NT2/D1 (cell line): ENCODE measurements around the gene HS6ST3.

Experiments
- DNase-seq: peaks from one replicate; pipeline ENCODE4 v3.0.0-alpha.2; 2011; ENCODE audit warnings: low read depth, low spot score
- H3K27me3 ChIP-seq: 2 replicates; pipeline ENCODE4 v1.6.0; 2011; ENCODE audit warnings: mild to moderate bottlenecking; ENCODE audit not compliant: insufficient read length, insufficient read depth
- H3K36me3 ChIP-seq: 2 replicates; pipeline ENCODE4 v1.6.1; 2011; ENCODE audit warnings: mild to moderate bottlenecking, low read length, mixed read lengths; ENCODE audit not compliant: insufficient read depth, insufficient read length
- H3K4me1 ChIP-seq: 2 replicates; pipeline ENCODE4 v1.5.1; 2011; ENCODE audit not compliant: insufficient read depth, insufficient read length
- H3K4me3 ChIP-seq: 2 replicates; pipeline ENCODE4 v1.5.1; 2011; ENCODE audit warnings: low read depth; ENCODE audit not compliant: insufficient read length
- H3K9ac ChIP-seq: 2 replicates; pipeline ENCODE4 v1.6.0; 2011; ENCODE audit warnings: low read depth; ENCODE audit not compliant: insufficient read length
- H3K9me3 ChIP-seq: 2 replicates; pipeline ENCODE4 v1.5.1; 2011; ENCODE audit warnings: mild to moderate bottlenecking, low read length; ENCODE audit not compliant: insufficient read depth
- SUZ12 ChIP-seq: IDR thresholded peaks from 2 replicates; pipeline ENCODE4 v1.6.1; 2011; ENCODE audit not compliant: insufficient read length, insufficient read depth; ENCODE audit errors: extremely low read depth
- YY1 ChIP-seq: IDR thresholded peaks from 2 replicates; pipeline ENCODE4 v1.6.1; 2011; ENCODE audit not compliant: insufficient read length, insufficient read depth
- ZNF274 ChIP-seq: IDR thresholded peaks from 2 replicates; pipeline ENCODE4 v1.6.1; 2011; ENCODE audit warnings: mild to moderate bottlenecking, low read depth, low read length

HS6ST3 gene

GRCh38 chr13:96661612-96662011 lies 571.7 kb downstream of the HS6ST3 start:
- TF ChIP-seq SUZ12 = no peak
- TF ChIP-seq YY1 = no peak
- no peak for TF ChIP-seq ZNF274
- H3K27me3 ChIP-seq = no peaks in the 10 kb centered on the region
- no peaks in the 10 kb centered on the region for H3K4me1 ChIP-seq
- H3K4me3 ChIP-seq = no peak overlapping the region
- H3K9ac ChIP-seq = no peak overlapping the region
- DNase-seq = no peak
- H3K36me3 ChIP-seq = no peaks in the 10 kb centered on the region
- H3K9me3 ChIP-seq = no peaks in the 10 kb centered on the region

GRCh38 chr13:96662036-96662435 lies 572.1 kb downstream of the HS6ST3 start:
- Histone ChIP-seq H3K9me3 (no peaks in the 10 kb centered on the region), H3K36me3 (no peaks in the 10 kb centered on the region), H3K27me3 (no peaks in the 10 kb centered on the region), H3K9ac (no peak overlapping the region), H3K4me1 (no peaks in the 10 kb centered on the region), H3K4me3 (no peak overlapping the region)
- DNase-seq = no peak
- TF ChIP-seq SUZ12 (no peak), YY1 (no peak), ZNF274 (no peak)

GRCh38 chr13:96667294-96668018 lies 577.5 kb downstream of the HS6ST3 start:
- TF ChIP-seq YY1 (no peak), SUZ12 (no peak), ZNF274 (no peak)

GRCh38 chr13:96671073-96671472 lies 581.2 kb downstream of the HS6ST3 start:
- H3K4me3 ChIP-seq = no peak overlapping the region
- TF ChIP-seq SUZ12 (no peak), YY1 (no peak), ZNF274 (no peak)
- H3K27me3 ChIP-seq = no peaks in the 10 kb centered on the region
- no peak overlapping the region for H3K9ac ChIP-seq
- H3K9me3 ChIP-seq = no peaks in the 10 kb centered on the region
- H3K36me3 ChIP-seq = no peaks in the 10 kb centered on the region
- H3K4me1 ChIP-seq = no peaks in the 10 kb centered on the region
- DNase-seq = no peak

More at GRCh38 chr13:96667294-96668018, 577.5 kb downstream of the HS6ST3 start:
- Histone ChIP-seq H3K9ac (no peak overlapping the region), H3K27me3 (no peaks in the 10 kb centered on the region), H3K9me3 (no peaks in the 10 kb centered on the region), H3K4me1 (no peaks in the 10 kb centered on the region), H3K36me3 (no peaks in the 10 kb centered on the region), H3K4me3 (no peak overlapping the region)
- no peak for DNase-seq

- no peak for DNase-seq
Observed at GRCh38 chr13:96672016-96672415, 582.1 kb downstream of the HS6ST3 start.

GRCh38 chr13:96673825-96674224 lies 583.9 kb downstream of the HS6ST3 start:
- H3K9me3 ChIP-seq = no peaks in the 10 kb centered on the region
- DNase-seq = no peak
- H3K9ac ChIP-seq = no peak overlapping the region
- TF ChIP-seq ZNF274 (no peak), SUZ12 (no peak), YY1 (no peak)
- H3K27me3 ChIP-seq = no peaks in the 10 kb centered on the region
- no peak overlapping the region for H3K4me3 ChIP-seq
- no peaks in the 10 kb centered on the region for H3K4me1 ChIP-seq
- no peaks in the 10 kb centered on the region for H3K36me3 ChIP-seq

More at GRCh38 chr13:96672016-96672415, 582.1 kb downstream of the HS6ST3 start:
- Histone ChIP-seq H3K4me1 (no peaks in the 10 kb centered on the region), H3K9me3 (no peaks in the 10 kb centered on the region), H3K4me3 (no peak overlapping the region), H3K36me3 (no peaks in the 10 kb centered on the region), H3K9ac (no peak overlapping the region), H3K27me3 (no peaks in the 10 kb centered on the region)
- no peak for TF ChIP-seq SUZ12
- TF ChIP-seq YY1 = no peak
- no peak for TF ChIP-seq ZNF274

- no peaks in the 10 kb centered on the region for H3K36me3 ChIP-seq
- no peaks in the 10 kb centered on the region for H3K9me3 ChIP-seq
- TF ChIP-seq SUZ12 (no peak), ZNF274 (no peak), YY1 (no peak)
- H3K4me3 ChIP-seq = no peak overlapping the region
- no peaks in the 10 kb centered on the region for H3K27me3 ChIP-seq
- no peak overlapping the region for H3K9ac ChIP-seq
- H3K4me1 ChIP-seq = no peaks in the 10 kb centered on the region
- no peak for DNase-seq
Observed at GRCh38 chr13:96677029-96677428, 587.1 kb downstream of the HS6ST3 start.
